Measurements from ENCODE around the gene C2CD2L.
"Not testable (repeated sequence)": the region's sequence is repeated elsewhere in the genome, so short reads cannot be mapped to it uniquely, and the experiment has no call there.

C2CD2L gene

GRCh38 chr11:119153049-119153818 is 46.1 kb downstream of the C2CD2L start:
- FAIRE-seq = no peak

- FAIRE-seq = no peak
Measured at GRCh38 chr11:119154178-119154577, 47.0 kb downstream of the C2CD2L start.

GRCh38 chr11:119155733-119156492 is 48.8 kb downstream of the C2CD2L start:
- no peak for FAIRE-seq

DNA sequence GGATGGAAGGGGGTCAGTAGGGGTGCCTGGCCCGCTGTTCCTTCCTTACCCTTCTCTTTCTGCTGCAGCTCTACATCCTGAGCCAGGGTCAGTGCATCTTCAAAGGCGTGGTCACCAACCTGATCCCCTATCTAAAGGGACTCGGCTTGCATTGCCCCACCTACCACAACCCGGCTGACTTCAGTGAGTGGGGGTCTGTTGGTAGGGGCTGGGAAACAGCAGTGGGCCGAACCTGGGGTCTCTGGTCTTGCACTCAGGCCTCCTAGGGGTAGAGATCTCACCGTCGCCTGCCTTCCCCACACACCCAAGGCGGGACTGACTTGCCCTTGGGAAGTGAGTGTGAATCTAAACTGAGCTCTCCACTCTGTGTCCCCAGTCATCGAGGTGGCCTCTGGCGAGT is 49.4 kb downstream of the C2CD2L start:
- no peak for FAIRE-seq

- FAIRE-seq = no peak
Measured at GRCh38 chr11:119157063-119157462, 49.9 kb downstream of the C2CD2L start.

GRCh38 chr11:119158467-119158866 is 51.3 kb downstream of the C2CD2L start:
- no peak for FAIRE-seq

DNA sequence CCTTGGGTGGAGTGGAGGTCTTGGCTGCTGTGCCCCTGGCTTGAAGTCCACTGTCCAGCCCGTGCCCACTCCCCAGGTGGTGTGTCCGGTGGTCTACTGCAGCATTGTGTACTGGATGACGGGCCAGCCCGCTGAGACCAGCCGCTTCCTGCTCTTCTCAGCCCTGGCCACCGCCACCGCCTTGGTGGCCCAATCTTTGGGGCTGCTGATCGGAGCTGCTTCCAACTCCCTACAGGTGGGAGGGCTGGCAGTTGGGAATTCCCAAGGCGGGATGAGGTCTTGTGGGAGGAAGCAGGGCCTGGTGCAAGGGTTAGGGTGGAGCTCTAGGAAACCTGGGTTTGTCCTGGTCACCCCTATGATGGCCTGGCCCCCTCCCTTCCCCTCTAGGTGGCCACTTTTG is 53.0 kb downstream of the C2CD2L start:
- no peak for FAIRE-seq

DNA sequence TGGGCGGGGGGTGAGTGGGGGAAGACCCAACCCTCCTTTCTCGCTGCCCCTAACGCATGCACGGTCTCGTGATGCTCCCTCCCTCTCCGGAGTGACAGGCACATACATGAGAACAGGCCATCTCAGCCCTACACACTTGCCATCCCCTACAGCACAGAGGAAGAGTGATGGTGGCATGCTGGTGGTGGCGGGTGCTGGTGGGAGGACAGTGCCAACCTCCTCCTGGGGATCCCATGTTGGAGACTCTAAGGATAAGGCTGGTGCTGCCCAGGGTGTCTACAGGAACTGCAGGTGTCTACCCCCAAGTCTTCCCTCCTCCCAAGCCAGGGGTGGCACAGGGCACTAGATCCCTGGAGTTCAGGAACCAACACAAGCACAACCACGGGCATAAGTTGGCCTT is 54.7 kb downstream of the C2CD2L start:
- FAIRE-seq = no peak

- FAIRE-seq = no peak
Measured at GRCh38 chr11:119166368-119167076, 59.4 kb downstream of the C2CD2L start.

- not testable (repeated sequence) for FAIRE-seq
Measured at GRCh38 chr11:119167077-119167458, 59.9 kb downstream of the C2CD2L start.

DNA sequence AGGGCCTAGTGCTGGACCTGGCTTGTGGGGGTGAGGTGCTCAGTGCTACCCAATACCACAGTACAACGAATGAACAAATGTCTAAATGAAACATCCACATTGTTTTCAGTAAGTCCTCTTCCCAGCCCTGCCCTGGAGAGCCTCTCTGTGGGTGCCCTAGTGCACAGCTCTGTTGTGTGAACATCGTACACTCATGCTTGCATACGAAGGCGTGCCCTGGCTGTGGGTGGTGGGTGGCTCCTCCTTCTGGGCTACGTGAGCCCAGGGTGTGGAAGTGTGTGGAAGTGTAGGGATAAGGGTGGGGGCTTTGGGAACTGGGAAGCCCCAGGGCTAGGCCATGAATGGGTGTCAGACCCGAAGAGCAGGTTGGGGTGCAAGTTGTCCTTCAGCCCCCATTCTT is 60.8 kb downstream of the C2CD2L start:
- no peak for FAIRE-seq
